ENCODE results near the gene SLC16A11.
"Not testable (repeated sequence)": the region's sequence is repeated elsewhere in the genome, so short reads cannot be mapped to it uniquely, and the experiment has no call there.

SLC16A11 gene

GRCh38 chr17:7010523-7010922, 33.4 kb downstream of the SLC16A11 start:
- no peak for DNase-seq (ENCODE audit: low read depth in 2 of 2)

DNA sequence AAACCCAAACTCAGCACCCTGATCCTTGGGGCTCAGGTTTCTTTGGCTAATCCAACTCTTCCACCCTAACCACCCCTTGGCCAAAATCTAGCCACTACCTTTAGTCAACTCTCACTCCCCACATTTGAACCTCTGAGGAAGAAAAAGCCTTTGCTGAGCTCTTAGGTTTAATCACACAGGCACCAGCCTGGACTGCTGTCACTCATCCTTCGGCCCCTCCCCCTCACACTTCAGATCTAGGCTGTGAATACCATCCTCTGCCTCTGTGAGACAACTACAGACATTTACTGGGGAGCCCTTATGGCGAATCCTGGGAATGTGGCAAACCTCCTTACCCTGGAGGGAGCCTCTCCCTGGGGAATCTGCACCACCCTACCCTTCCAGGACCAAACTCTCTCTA, 36.7 kb downstream of the SLC16A11 start:
- no peak for DNase-seq (ENCODE audit: low read depth in 2 of 2)

DNA sequence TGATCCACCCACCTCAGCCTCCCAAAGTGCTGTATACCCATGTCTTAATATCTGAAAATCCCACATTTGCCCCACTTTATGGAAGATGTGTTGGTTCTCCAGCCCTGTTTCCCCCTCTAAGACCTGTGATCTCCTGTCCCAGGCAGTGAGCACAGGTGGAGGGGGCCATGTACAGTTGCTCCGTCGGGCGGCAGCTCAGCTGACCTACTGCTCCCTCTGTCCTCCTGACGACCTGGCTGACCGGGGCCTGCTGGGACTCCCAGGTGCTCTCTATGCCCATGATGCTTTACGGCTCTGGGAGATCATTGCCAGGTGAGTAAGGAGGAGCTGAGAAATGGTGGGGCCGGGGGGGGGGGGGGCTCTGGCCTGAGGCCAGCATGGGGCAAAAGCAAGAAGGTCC, 38.2 kb downstream of the SLC16A11 start:
- no peak for DNase-seq (ENCODE audit: low read depth in 2 of 2)

- DNase-seq (ENCODE audit: low read depth in 2 of 2): no peak
These were observed 39.3 kb downstream of the SLC16A11 start for GRCh38 chr17:7004398-7005253.

DNA sequence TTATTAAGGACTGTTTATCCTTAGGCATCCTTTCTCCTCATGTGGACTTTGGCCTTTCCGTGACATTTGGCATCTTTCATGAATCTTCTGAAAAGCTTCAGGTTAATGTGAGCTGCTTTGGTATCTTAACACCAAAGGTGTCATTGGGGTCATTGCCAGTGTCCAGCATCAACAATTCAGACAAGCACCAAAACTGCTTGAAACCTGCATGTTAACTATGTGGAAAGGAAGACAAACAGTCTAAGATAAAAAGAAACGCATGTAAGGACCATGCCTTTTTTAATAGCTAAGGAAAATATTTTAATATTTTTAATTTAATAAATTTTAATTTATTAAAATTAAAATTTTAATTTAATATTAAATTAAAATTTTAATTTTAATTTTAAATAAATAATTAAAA, 40.1 kb downstream of the SLC16A11 start:
- DNase-seq (ENCODE audit: low read depth in 2 of 2): no peak

DNA sequence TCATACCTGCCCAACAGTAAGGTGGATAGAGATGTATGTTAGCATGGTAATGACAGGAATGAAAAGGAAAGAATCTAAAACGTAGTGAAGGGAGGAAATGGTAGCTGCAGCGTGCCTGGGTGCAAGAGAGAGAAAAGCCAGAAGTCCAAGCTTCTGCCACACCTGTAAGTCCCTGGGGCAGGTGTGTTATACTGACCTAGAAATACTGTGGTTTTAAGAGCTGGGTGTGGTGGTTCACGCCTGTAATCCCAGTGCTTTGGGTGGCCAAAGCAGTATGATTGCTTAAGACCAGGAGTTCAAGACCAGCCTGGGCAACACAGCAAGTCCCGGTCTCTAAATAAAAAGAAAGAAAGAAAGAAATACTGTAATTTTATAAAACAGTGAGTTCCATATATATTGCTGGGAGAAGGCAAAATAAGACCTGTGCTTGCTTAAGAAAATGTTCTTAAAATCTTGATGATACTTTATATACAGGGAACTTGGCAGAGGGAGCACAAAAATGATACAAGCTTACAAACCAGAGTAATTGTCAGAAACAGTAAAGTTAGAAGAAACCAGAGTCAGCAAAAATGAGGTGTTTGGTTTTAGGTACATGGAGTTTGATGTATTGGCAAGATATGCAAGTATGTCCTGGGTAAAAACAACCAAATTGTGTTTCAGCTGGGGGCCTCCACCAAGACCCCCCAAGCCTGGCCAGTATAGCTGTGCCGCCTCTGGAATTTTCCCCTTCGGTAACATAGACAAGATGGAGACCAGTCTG, 41.4 kb downstream of the SLC16A11 start:
- no peak for DNase-seq (ENCODE audit: low read depth in 2 of 2)

- no peak for DNase-seq (ENCODE audit: low read depth in 2 of 2)
These were observed 42.5 kb downstream of the SLC16A11 start for GRCh38 chr17:7001318-7001961.

DNA sequence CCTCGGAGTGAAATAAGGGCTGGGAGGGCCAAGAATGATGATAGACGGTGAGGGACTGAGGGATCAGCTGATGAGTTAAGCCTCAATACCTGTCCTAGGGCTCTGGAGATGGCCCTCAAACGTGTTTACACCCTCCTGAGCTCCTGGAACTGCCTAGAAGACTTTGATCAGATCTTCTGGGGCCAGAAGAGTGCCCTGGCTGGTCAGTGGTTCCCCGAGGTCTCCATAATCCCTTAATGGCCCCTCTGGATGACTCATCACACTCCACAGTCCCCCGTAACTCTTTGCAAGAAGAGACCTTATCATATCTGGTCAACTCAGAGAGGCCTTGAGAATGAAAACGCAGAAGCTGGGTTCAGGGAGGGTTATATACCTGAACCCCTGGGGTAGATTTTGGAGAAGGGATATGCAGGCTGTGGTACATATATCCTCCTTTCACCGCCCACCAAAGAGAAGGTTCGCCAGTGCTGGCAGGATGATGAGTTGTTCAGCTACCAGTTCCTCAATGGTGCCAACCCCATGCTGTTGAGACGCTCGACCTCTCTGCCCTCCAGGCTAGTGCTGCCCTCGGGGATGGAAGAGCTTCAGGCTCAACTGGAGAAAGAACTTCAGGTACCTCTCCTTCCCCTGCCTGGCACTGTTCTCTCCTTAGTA, 44.9 kb downstream of the SLC16A11 start:
- DNase-seq (ENCODE audit: low read depth in 2 of 2): no peak

- no peak for DNase-seq (ENCODE audit: low read depth in 2 of 2)
These were observed 46.7 kb downstream of the SLC16A11 start for GRCh38 chr17:6997171-6997570.

- DNase-seq (ENCODE audit: low read depth in 2 of 2): no peak
These were observed 47.5 kb downstream of the SLC16A11 start for GRCh38 chr17:6996256-6997011.

GRCh38 chr17:6995500-6996255, 48.2 kb downstream of the SLC16A11 start, which contains the start of gene ALOX12:
TSS of gene ALOX12 (plus strand) at chr17:6996049. CDS start at chr17:6996118, 69 bp downstream.
- DNase-seq (ENCODE audit: low read depth in 2 of 2): no peak

DNA sequence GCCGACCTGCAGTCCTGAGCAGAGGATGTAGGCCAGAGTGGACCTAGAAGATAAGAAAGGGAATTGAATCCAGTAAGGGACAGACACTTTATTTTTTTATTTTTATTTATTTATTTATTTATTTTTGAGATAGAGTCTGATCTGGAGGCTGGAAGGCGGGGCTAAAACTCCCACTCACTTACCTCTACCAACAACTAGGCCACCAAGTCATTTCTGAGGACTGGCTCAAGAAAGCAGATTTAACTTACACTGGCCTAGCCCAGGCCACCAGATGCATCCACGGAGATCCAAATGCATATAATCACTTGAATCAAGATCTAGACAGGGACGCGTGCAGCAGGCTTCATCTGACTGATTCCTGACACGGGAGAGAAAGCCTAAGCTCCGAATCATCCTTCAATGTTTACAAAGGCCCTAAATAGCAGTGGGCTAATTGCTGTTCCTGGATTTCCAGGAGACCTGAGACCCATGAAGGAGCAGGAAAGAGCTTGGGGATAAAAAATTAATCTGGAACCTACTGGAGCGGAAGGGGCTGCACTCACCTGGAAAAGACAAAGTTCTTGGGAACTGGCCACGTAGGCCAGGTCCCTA, 49.1 kb downstream of the SLC16A11 start:
- no peak for DNase-seq (ENCODE audit: low read depth in 2 of 2)

- no peak for DNase-seq (ENCODE audit: low read depth in 2 of 2)
These were observed 49.7 kb downstream of the SLC16A11 start for GRCh38 chr17:6994118-6994598.

GRCh38 chr17:6993613-6994056, 50.3 kb downstream of the SLC16A11 start:
- DNase-seq (ENCODE audit: low read depth in 2 of 2): not testable (repeated sequence)
